ENCODE measurements around the gene RAB43. TPM values are rescaled to one million over a fixed set of nuclear protein-coding genes. Genes with fewer than 3 reads are reported as not detected.
"Not testable (repeated sequence)": the region's sequence is repeated elsewhere in the genome, so short reads cannot be mapped to it uniquely, and the experiment has no call there.

The RAB43 gene
- total RNA-seq, 1 donor from 2014 or later = 10.4 TPM

DNA sequence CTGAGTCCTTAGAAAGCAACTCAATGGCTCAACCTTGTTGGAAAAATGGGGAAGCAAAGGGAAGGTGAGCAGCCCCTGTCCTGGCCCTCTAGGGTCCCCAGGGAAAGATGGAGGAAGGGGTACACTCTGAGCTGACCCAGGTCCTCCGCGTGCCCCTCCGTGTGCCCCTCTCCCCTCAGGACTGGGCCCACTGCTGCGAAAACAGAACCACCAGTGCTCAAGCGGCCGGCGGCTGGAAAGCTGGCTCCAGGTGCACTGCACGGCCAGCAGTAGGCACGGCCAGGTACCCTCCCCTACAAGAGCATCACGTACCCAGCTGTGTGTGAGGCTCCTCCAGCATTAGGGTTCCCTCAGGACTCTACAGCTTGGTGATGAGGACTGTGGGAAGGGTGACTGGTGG, 26.3 kb downstream of the RAB43 start:
- DNase-seq = no peak

DNA sequence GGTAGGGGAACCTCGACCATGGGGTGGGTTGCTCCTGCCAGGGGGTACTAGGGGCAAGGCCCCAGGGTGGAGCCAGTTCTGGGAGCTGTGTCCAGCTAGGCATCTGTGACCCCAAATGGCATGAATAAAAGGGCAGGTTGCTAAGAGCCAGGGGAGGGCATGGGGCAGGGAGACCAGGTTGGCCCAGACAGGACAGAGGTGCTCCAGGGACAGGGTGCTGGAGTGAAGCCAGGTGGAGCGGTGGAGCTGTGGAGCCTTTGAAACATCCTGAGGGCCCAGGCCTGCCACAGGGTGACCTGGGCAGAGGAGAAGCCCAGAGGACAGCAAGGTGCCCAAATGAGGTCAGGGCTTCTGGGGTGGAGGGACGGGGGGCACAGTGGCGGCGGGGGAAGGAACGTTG, 33.3 kb downstream of the RAB43 start:
- DNase-seq = not testable (repeated sequence)

GRCh38 chr3:129087904-129088303, 33.7 kb downstream of the RAB43 start:
- DNase-seq = peak; percentile 60

DNA sequence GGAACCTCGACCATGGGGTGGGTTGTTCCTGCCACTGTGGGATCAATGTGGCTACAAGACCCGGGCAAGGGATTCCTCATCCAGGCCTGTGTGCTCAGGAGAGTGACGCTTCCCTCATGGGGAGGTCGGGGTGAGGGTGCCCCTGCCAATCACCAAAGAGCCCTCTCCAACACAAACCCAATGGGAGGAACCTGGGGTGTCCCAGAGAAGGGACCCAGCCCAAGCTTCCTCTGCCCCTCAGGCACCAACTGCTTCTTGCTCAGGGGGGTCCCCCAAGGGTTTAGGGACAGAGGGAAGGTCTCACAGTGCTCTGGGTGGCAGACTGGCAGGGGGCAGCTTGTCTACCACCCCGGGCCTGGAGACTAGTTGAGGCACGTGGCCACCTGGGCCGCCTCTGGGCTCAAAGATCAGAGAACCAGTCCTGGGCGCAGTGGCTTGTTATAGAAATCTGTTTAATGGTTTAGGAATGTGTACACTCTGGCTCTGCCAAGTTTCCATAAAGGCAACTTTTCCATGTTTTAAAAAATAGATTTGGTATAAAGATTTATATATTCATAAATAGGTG, 34.4 kb downstream of the RAB43 start:
- DNase-seq = peak; percentile 51

DNA sequence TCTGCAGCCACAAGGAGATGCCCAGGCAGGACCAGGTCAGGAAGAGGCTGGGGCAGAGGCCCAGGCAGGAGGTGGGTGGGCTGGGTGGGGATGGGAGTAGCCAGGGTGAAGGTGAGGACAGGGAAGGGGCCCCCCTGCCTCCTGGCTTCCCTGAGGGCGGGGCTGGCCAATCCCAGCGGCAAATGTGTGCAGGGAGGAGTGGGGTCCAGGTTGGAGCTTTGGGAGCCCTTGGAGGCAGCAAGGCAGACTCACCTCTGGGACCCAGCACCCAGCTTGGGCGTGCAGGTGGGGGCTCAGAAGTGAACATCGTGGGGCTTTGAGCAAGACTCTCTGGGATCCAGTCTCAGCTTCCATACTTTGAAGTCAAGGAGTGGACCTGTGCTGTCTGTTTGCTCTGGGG, 35.8 kb downstream of the RAB43 start:
- DNase-seq = no peak

DNA sequence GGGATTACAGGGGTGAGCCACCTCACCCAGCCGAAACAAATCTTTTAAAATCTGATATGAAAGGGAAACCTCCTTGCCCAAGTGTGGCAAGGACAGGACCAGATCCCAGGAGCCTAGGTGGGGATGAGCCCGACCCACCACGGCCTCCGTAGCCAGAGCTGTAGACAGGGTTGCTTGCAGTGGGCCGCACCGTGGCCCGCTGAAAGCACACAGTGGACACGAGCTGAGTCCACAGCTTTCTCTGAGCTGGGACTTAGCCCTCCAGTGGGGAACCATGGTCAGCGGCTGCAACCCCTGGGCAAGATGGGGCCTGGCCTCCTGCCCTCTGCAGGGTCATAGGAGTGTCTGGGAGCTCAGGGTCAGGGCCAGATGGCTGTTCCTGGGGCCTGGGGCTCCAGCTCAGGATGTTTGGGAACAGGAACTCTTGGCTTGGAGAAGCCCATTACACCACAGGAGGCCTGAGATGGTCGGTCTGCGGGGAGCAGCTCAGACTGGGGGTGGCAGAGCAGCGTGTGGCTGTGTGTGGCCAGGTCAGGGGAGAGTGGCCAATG, 36.4 kb downstream of the RAB43 start:
- no peak for DNase-seq

DNA sequence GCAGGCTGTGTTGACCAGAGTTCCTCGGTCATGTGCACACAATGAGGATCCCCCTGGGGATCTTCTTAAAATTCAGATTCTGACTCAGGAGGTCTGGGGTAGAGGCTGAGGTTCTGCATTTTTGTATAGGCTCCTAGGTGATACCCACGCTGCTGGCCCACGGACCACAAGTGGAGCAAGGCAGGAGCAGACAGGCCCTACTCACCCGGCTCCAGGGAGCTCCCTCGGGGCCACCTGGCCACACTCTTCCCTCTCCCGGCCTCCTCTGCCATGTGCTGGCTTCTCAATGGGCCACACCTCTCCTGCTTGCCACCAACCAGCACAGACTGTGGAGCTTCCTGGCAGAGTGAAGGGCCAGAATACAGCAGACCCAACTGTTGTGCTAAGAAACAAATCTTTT, 37.1 kb downstream of the RAB43 start:
- no peak for DNase-seq

- no peak for DNase-seq
Observed at GRCh38 chr3:129082026-129082425, 39.6 kb downstream of the RAB43 start.

GRCh38 chr3:129081503-129081902, 40.1 kb downstream of the RAB43 start:
- no peak for DNase-seq

- no peak for DNase-seq
Observed at GRCh38 chr3:129078510-129078909, 43.1 kb downstream of the RAB43 start.

DNA sequence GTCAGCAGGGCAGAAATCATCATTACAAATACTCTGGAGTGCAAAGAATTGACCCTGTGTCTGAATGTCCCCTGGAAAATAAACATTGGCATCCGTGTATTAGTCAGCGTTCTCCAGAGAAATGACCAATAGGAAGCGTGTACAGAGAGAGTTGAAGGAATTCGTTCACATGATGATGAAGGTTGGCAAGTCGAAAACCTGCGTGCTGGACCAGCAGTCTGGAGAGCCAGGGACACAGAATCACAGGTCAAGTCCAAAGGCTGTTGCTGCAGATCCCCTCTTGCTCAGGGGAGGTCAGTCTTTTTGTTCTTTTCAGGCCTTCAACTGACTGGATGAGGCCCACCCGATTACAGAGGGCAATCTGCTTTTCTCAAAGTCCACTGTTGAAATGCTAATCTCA, 44.4 kb downstream of the RAB43 start:
- no peak for DNase-seq

- DNase-seq = no peak
Observed at GRCh38 chr3:129070086-129070885, 51.3 kb downstream of the RAB43 start.

DNA sequence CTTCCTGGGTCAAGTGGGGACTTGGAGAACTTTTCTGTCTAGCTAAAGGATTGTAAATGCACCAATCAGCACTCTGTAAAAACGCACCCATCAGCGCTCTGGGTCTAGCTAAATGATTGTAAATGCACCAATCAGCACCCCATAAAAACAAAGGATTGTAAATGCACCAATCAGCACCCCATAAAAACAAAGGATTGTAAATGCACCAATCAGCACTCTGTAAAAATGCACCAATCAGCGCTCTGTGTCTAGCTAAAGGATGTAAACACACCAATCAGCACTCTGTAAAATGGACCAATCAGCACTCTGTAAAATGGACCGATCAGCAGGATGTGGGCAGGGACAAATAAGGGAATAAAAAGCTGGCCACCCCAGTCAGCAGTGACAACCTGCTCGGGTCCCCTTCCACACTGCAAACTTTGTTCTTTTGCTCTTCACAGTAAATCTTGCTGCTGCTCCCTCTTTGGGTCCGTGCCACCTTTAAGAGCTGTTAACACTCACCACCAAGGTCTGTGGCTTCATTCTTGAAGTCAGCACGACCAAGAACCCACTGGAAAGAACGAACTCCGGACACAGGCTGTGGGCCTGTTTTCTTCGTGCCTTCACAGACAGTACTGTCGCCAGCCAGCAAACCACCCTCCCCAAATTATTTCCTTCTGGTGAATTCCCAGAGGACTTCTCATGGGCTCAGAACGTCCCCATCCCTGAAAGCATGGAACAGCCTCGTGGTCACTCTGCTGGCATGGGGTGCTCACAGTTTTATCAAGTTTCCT, 52.1 kb downstream of the RAB43 start:
- DNase-seq = not testable (repeated sequence)

- peak; percentile 35 for DNase-seq
Observed at GRCh38 chr3:129068291-129068886, 53.2 kb downstream of the RAB43 start.

DNA sequence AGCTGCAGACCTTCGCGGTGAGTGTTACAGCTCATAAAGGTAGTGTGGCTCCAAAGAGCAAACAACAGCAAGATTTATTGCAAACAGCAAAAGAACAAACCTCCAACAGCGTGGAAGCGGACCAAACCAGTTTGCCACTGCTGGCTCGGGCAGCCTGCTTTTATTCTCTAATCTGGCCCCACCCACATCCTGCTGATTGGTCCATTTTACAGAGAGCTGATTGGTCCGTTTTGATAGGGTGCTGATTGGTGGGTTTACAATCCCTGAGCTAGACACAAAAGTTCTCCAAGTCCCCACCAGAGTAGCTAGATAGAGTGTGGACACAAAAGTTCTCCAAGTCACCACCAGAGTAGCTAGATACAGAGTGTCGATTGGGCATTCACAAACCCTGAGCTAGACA, 53.9 kb downstream of the RAB43 start:
- DNase-seq = not testable (repeated sequence)

DNA sequence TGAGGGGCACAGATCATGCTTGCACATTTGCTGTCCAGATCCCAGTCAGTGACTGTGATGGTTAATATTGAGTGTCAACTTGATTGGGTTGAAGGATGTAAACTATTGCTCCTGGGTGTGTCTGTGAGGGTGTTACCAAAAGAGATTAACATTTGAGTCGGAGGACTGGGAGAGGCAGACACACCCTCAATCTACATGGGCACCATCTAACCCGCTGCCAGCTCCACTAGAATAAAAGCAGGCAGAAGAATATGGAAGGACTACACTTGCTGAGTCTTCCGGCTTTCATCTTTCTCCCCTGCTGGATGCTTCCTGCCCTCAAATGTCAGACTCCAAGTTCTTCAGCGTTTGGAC, 55.9 kb downstream of the RAB43 start:
- DNase-seq = no peak

DNA sequence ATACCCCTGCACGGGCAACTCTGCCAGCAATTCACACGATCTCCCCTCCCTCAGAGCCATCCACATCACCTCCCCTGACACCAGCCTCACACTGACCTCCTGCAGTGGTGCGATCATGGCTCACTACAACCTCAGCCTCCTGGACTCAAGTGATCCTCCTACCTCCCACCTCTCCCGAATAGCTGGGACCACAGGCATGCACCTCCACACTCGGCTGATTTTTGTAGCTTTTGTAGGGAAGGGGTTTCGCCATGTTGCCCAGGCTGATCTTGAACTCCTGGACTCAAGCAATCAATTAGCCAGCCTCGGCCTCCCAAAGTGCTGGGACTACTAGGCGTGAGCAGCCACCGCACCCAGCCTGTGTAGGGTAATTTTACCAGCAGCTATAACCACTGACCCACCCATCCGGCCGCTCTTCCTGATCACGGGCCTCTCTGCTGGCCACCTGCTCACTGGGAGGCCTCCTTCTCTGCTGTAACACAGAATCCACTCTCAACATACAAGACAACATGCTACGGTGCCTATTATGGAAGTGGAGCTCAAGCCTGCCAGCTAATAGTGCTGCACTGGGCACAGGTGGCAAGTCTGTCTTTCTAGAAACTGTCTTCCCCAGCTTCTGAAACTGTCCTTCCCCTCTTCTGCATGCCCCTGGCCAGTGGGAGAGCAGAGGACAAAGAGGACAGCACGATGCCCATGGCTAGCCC, 56.4 kb downstream of the RAB43 start:
- no peak for DNase-seq

DNA sequence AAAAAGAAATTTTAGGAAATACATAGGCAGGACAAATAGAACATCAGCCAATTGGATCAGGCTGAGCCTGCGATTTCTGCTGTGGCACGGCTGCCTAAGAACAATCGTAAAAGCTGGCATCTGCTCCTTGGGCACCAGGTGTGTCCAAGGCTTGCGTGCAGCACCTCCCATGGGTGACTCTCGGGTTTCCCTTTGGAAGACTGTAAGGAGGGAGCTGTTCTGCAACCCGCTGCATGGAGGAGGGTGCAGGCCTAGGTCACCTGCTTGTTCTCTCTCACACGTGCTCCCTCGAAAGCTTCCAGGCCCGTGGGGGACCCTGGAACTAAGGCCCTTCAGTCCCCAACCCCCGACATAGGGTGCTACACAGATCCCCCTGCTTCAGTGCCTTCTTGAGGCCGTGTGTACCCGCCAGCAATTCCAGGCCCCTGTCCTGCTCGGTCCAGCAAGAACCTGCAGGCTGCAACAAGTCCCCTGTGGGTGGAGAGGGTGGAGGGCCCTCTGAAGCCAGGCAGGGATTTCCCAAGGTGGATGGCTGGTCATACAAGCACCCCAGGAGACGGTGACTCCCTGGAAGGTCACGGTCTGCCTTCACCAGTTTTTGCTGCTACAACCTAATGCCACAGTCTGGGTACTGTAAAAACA, 57.6 kb downstream of the RAB43 start:
- no peak for DNase-seq

DNA sequence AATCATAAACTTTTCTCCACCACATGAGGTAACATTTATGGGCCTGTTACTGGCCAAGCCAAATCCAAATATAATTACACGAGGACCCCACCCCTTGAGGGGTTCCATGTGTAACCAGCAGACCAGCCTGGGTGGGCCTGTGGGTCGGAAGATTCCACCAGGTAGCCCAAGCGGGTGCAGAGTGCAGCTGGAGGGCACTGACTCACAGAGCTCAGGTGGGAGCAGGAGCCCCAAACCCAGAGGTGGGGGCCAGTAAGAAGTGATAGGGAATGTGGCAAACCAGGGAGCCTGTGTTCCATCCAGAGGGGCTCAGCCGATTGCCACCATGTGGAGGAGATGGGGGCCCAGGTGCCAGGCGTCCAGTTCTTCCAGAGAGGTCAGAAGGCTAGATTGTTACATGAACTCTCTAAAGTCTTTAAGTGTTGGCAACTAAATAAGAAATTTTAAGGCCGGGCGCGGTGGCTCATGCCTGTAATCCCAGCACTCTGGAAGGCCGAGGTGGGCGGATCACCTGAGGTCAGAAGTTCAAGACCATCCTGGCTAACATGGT, 58.4 kb downstream of the RAB43 start:
- DNase-seq = no peak

DNA sequence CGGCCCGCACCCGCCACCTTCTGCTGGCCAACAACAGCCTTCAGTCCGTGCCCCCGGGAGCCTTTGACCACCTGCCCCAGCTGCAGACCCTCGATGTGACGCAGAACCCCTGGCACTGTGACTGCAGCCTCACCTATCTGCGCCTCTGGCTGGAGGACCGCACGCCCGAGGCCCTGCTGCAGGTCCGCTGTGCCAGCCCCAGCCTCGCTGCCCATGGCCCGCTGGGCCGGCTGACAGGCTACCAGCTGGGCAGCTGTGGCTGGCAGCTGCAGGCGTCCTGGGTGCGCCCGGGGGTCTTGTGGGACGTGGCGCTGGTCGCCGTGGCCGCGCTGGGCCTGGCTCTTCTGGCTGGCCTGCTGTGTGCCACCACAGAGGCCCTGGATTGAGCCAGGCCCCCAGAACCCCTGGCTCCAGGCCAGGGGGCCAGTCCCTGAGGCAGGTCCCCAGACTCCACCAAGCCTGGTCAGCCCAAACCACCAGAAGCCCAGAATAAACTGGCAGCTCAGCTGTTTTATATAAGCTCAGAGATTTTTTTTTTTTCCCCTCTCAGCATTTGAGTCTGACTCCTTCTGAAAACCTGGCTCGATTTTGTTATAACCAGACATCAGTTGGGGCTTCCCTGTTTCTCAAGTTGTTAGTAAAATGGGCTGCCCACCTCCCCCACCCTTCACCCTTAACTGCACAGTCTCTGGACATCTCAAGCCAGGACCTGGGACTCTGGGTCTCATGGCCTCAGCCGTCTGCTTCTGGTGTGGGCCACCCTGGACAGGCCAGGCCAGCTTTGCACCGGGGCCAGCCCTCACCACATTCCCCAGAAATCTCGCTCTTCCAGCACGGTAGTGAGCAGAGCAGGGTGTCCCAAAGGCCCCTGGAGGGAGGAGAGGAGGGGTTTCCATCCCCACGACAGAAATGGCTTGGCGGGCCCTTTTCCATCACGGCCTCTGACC, 59.4 kb downstream of the RAB43 start:
- no peak for DNase-seq
